K562 (cell line): ENCODE results near the gene MYO15A. TPM values are rescaled to one million over a fixed set of nuclear protein-coding genes. Genes with fewer than 3 reads are reported as not detected.

Experiments
- ATAC-seq: fragments of 200-7000 bp; cut with Tn5 transposase; 3 replicates; pipeline ENCODE4 v1.9.1; 2020; ENCODE audit warnings: moderate library complexity
- BruUV-seq: library from RNA; stranded (reverse); fragments of 400-500 nt; replicated peaks from 2 replicates; lab custom pipeline; 2021; lab: Mats Ljungman, UMichigan
- CTCF ChIA-PET: fragments of 300-600 bp; formaldehyde crosslinking; extraction: SDS; loops from one replicate; lab custom pipeline; 2021; ENCODE audit warnings: low intra/inter-chr PET ratio; lab: Yijun Ruan, JAX
- POLR2A ChIA-PET: fragments of 300-600, 350-650 bp; sonication (Branson Sonifier 250); formaldehyde crosslinking; extraction: SDS; loops from one replicate; lab custom pipeline; 2021; ENCODE audit warnings: antibody characterized with exemption, inconsistent platforms; lab: Yijun Ruan, JAX
- DNase-seq, 4 experiments: peaks; one replicate each; pipeline versions ENCODE4 v3.0.0 to v3.0.0-alpha.2; 2011 to 2018; ENCODE audit warnings: low spot score in 3 of 4, mixed read lengths in 3 of 4; ENCODE audit errors: extremely low read depth in 1 of 4
- FAIRE-seq: peaks from 2 replicates; lab custom pipeline; 2011; peaks lifted over from hg19 to GRCh38; lab: Jason Lieb, UNC
- H2AFZ ChIP-seq: 2 replicates; pipeline ENCODE4 v1.6.0; 2011; ENCODE audit warnings: low read depth, low read length, control low read depth, inconsistent platforms
- H3K27ac ChIP-seq: fragments of 200-600 bp; 3 replicates; pipeline ENCODE4 v1.8.0; 2011; ENCODE audit warnings: low read depth, mild to moderate bottlenecking, control low read depth, inconsistent platforms, low read length, moderate library complexity, mixed read lengths; ENCODE audit errors: extremely low read depth
- H3K27me3 ChIP-seq, 2 experiments: fragments of 300-600 bp in 1 of 2; 2 replicates in 1 of 2; 3 replicates in 1 of 2; pipeline versions ENCODE4 v1.6.0 to v1.8.0; 2011; ENCODE audit warnings: inconsistent platforms in 2 of 2, low read length in 2 of 2, mild to moderate bottlenecking in 1 of 2, mixed read lengths in 1 of 2, moderate library complexity in 1 of 2; ENCODE audit not compliant: control insufficient read depth in 2 of 2, insufficient read depth in 2 of 2
- H3K36me3 ChIP-seq: fragments of 300-600 bp; 3 replicates; pipeline ENCODE4 v1.8.0; 2011; ENCODE audit warnings: mild to moderate bottlenecking, low read length, inconsistent platforms; ENCODE audit not compliant: control insufficient read depth, insufficient read depth
- H3K4me1 ChIP-seq, 2 experiments: fragments of 200-600 bp in 1 of 2; replicated peaks in 1 of 2; 2 replicates in 1 of 2; 3 replicates in 1 of 2; pipeline versions ENCODE4 v1.5.1 to v1.8.0; 2011; ENCODE audit warnings: inconsistent platforms in 2 of 2, low read length in 2 of 2, mild to moderate bottlenecking in 1 of 2, mixed read lengths in 1 of 2, moderate library complexity in 1 of 2; ENCODE audit not compliant: control insufficient read depth in 2 of 2, insufficient read depth in 2 of 2
- H3K4me2 ChIP-seq: 2 replicates; pipeline ENCODE4 v1.6.1; 2011; ENCODE audit warnings: low read length, control low read depth, inconsistent platforms, mixed read lengths; ENCODE audit not compliant: insufficient read depth
- H3K4me3 ChIP-seq: fragments of 200-600 bp; sonication (generic), shearing (Covaris generic); 2 replicates; pipeline ENCODE4 v1.5.1; 2016; ENCODE audit warnings: control low read depth, inconsistent platforms
- H3K79me2 ChIP-seq: fragments of 200-600 bp; 3 replicates; pipeline ENCODE4 v1.8.0; 2011; ENCODE audit warnings: low read length, inconsistent platforms; ENCODE audit not compliant: control insufficient read depth, insufficient read depth
- H3K9ac ChIP-seq, 2 experiments: 2 replicates each; pipeline versions ENCODE4 v1.6.0 to v1.6.1; 2011; ENCODE audit warnings: low read depth in 2 of 2, low read length in 2 of 2, control low read depth in 1 of 2, inconsistent platforms in 1 of 2, mild to moderate bottlenecking in 1 of 2, mixed read lengths in 1 of 2; ENCODE audit not compliant: insufficient read depth in 1 of 2
- H3K9me1 ChIP-seq: one replicate; pipeline ENCODE4 v1.6.0; 2011; ENCODE audit warnings: inconsistent platforms, mild to moderate bottlenecking, low read length, moderate library complexity; ENCODE audit not compliant: control insufficient read depth, insufficient read depth
- H3K9me3 ChIP-seq: replicated peaks from 2 replicates; pipeline ENCODE4 v1.5.1; 2011; ENCODE audit warnings: low read depth, low read length, inconsistent platforms; ENCODE audit not compliant: control insufficient read depth, insufficient read depth
- H4K20me1 ChIP-seq: replicated peaks from 2 replicates; pipeline ENCODE4 v1.6.1; 2011; ENCODE audit warnings: low read length, inconsistent platforms, mixed read lengths; ENCODE audit not compliant: control insufficient read depth, insufficient read depth
- CBFA2T2 ChIP-seq: fragments of 450-650 bp; conservative IDR thresholded peaks from 2 replicates; pipeline ENCODE4 v1.6.1; 2017; ENCODE audit warnings: mild to moderate bottlenecking
- FOXA3 ChIP-seq, 2 experiments: fragments of 450-650 bp in 1 of 2; sonication (generic) in 1 of 2; formaldehyde crosslinking; IDR thresholded peaks in 1 of 2; conservative IDR thresholded peaks in 1 of 2; 2 replicates each; pipeline versions ENCODE4 v1.4.0 to v1.8.0; 2020 to 2022; ENCODE audit warnings: mild to moderate bottlenecking in 2 of 2, missing genetic modification reagents in 1 of 2
- FUS ChIP-seq: fragments of 200-400 bp; formaldehyde crosslinking; optimal IDR thresholded peaks from 2 replicates; pipeline ENCODE3; 2017; ENCODE audit warnings: low read depth, low read length
- HMGN3 ChIP-seq: IDR thresholded peaks from 2 replicates; pipeline ENCODE4 v1.6.1; 2011; ENCODE audit warnings: borderline replicate concordance, low read depth, mild to moderate bottlenecking, mixed read lengths, low read length; ENCODE audit not compliant: insufficient read length; ENCODE audit errors: extremely low read depth
- ZFX ChIP-seq: sonication (generic); formaldehyde crosslinking; IDR thresholded peaks from 2 replicates; pipeline ENCODE4 v1.8.0; 2022; ENCODE audit warnings: mild to moderate bottlenecking, missing genetic modification reagents, moderate library complexity
- ZNF79 ChIP-seq: fragments of 250-450 bp; sonication (Bioruptor Pico); IDR thresholded peaks from 2 replicates; pipeline ENCODE4 v1.4.0; 2020; ENCODE audit warnings: low read depth, mild to moderate bottlenecking, moderate library complexity
- WGBS: fragments of 100-300 bp; shearing (Covaris generic); methylation state at CpG from one replicate; pipeline ENCODE4 v1.1.6; 2016; ENCODE audit warnings: low coverage, mixed read lengths; ENCODE audit not compliant: insufficient coverage; ENCODE audit errors: missing lambda C conversion rate; 5-methylcytosine and 5-hydroxymethylcytosine counted together
- in situ Hi-C: fragments of 300-500 bp; cut with MboI; formaldehyde crosslinking; loops from 4 replicates; pipeline ENCODE4 v1.15.0; 2018; ENCODE audit warnings: inconsistent platforms, mixed read lengths
- intact Hi-C: fragments of 100-400 bp; cut with micrococcal nuclease; formaldehyde crosslinking; loops from 2 replicates; pipeline ENCODE4 v1.14.2; 2022
- polyA plus RNA-seq, 8 experiments: library from polyadenylated mRNA; depleted of rRNA in 4 of 8; stranded (reverse) in 5 of 8; unstranded in 3 of 8; fragments of >200 nt; fragmentation: Nextera tagmentation in 2 of 8; fragmentation: Illumina TruSeq in 1 of 8; extraction: Ambion mirVana in 2 of 8; extraction: Trizol in 1 of 8; gene quantifications; 2 replicates each; pipeline versions ENCODE4 v1.2.1 to v1.2.3, GENCODE V29; 2011 to 2014; ENCODE audit warnings: inconsistent platforms in 1 of 8, missing spikeins in 1 of 8
- total RNA-seq, 7 experiments: library from RNA; depleted of rRNA in 6 of 7; stranded (reverse); fragments of >200 nt in 6 of 7; fragmentation: Illumina TruSeq in 2 of 7; extraction: Trizol in 2 of 7; gene quantifications; 2 replicates each; pipeline versions ENCODE4 v1.2.1 to v1.2.3, GENCODE V29; 2011 to 2021; ENCODE audit warnings: low replicate concordance in 1 of 7
- TF ChIP-seq, protein P1 (sequence below): fragments of 450-650 bp; IDR thresholded peaks from 2 replicates; pipeline ENCODE4 v1.6.1; 2017; ENCODE audit warnings: antibody characterized with exemption, mild to moderate bottlenecking

MYO15A gene
- total and polyA plus RNA-seq, 9 of the 15 experiments (the other 6 are each of a cell fraction or from before 2014, with no cell fraction given) = 0.05 to 0.88 (median 0.14) TPM; not detected in 1

DNA sequence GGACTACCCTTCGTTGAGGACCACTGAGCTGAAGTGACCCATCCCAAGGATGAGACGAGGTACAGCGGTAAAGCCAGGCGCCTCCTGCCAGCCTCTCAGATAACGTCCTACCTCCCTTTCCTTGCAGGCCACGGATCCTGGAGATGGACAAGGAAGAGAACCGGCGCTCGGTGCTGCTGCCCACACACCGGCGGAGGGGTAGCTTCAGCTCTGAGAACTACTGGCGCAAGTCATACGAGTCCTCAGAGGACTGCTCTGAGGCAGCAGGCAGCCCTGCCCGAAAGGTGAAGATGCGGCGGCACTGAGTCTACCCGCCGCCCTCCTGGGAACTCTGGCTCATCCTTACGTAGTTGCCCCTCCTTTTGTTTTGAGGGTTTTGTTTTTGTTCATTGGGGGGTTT, 99.5 kb downstream of the MYO15A start:
- in situ Hi-C loops = loop anchor here (25.0 kb wide), 1 partner anchor 354 kb away; no protein-coding TSS in a partner anchor
- POLR2A ChIA-PET = no interaction called here

More for the DNA sequence above, 99.5 kb downstream of the MYO15A start:
- no peak for TF ChIP-seq ZNF79 (CRISPR knock-in tag)
- TF ChIP-seq, protein P1, sequence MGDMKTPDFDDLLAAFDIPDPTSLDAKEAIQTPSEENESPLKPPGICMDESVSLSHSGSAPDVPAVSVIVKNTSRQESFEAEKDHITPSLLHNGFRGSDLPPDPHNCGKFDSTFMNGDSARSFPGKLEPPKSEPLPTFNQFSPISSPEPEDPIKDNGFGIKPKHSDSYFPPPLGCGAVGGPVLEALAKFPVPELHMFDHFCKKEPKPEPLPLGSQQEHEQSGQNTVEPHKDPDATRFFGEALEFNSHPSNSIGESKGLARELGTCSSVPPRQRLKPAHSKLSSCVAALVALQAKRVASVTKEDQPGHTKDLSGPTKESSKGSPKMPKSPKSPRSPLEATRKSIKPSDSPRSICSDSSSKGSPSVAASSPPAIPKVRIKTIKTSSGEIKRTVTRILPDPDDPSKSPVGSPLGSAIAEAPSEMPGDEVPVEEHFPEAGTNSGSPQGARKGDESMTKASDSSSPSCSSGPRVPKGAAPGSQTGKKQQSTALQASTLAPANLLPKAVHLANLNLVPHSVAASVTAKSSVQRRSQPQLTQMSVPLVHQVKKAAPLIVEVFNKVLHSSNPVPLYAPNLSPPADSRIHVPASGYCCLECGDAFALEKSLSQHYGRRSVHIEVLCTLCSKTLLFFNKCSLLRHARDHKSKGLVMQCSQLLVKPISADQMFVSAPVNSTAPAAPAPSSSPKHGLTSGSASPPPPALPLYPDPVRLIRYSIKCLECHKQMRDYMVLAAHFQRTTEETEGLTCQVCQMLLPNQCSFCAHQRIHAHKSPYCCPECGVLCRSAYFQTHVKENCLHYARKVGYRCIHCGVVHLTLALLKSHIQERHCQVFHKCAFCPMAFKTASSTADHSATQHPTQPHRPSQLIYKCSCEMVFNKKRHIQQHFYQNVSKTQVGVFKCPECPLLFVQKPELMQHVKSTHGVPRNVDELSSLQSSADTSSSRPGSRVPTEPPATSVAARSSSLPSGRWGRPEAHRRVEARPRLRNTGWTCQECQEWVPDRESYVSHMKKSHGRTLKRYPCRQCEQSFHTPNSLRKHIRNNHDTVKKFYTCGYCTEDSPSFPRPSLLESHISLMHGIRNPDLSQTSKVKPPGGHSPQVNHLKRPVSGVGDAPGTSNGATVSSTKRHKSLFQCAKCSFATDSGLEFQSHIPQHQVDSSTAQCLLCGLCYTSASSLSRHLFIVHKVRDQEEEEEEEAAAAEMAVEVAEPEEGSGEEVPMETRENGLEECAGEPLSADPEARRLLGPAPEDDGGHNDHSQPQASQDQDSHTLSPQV = no peak
- TF ChIP-seq FOXA3 (CRISPR knock-in tag; conservative IDR thresholded peaks at IDR 0.05 in 1 of 2, IDR thresholded peaks at IDR 0.05 in 1 of 2) = no peak
- TF ChIP-seq HMGN3 = no peak
- no peak for TF ChIP-seq FUS
- TF ChIP-seq ZFX (CRISPR knock-in tag) = no peak
- TF ChIP-seq CBFA2T2 = no peak
- Histone ChIP-seq H3K4me1 (no peaks in the 10 kb centered on the region), H3K9ac (no peak overlapping the region), H4K20me1 (peaks cover 9% of the 10 kb centered on the region), H3K9me3 (no peaks in the 10 kb centered on the region), H3K79me2 (peaks cover 6% of the 10 kb centered on the region; the same call in 2 of the 3 replicates), H3K4me2 (no peak overlapping the region), H3K27me3 (no peaks in the 10 kb centered on the region), H3K27ac (no peak overlapping the region), H3K36me3 (peaks cover 66% of the 10 kb centered on the region; the same call in 2 of the 3 replicates), H2AFZ (no peak overlapping the region), H3K4me3 (no peak overlapping the region), H3K9me1 (peaks cover 3% of the 10 kb centered on the region)
- no TSS peak for BruUV-seq
- DNase-seq (no peak), FAIRE-seq (no peak), ATAC-seq (no peak)
- CTCF ChIA-PET = interaction anchor here (0.5 kb wide), 1 partner anchor 165 kb away, joined by 3 read pairs; no protein-coding TSS in a partner anchor
- 95% methylated on average over 7 of the region's 19 CpGs for WGBS
- intact Hi-C loops = no loop called here
